Astrocyte (in vitro differentiated cells and primary cell): ENCODE results near the gene PLEKHA1. TPM values are rescaled to one million over a fixed set of nuclear protein-coding genes. Genes with fewer than 3 reads are reported as not detected.

ENCODE experiments used
- DNase-seq: peaks from one replicate; pipeline ENCODE4 v3.0.0-alpha.2; 2010; ENCODE audit warnings: low read depth
- FAIRE-seq: peaks from 2 replicates; lab custom pipeline; 2011; peaks lifted over from hg19 to GRCh38; lab: Jason Lieb, UNC
- H2AFZ ChIP-seq: 2 replicates; pipeline ENCODE4 v1.6.0; 2012; ENCODE audit warnings: low read depth, low read length, inconsistent platforms
- H3K27ac ChIP-seq: 2 replicates; pipeline ENCODE4 v1.5.1; 2011; ENCODE audit warnings: low read depth, low read length, inconsistent platforms
- H3K27me3 ChIP-seq: 2 replicates; pipeline ENCODE4 v1.6.0; 2011; ENCODE audit warnings: low read length, inconsistent platforms; ENCODE audit not compliant: insufficient read depth
- H3K36me3 ChIP-seq: 2 replicates; pipeline ENCODE4 v1.5.1; 2011; ENCODE audit warnings: low read length, inconsistent platforms; ENCODE audit not compliant: insufficient read depth
- H3K4me1 ChIP-seq: 2 replicates; pipeline ENCODE4 v1.5.1; 2011; ENCODE audit warnings: low read length, inconsistent platforms; ENCODE audit not compliant: insufficient read depth
- H3K4me2 ChIP-seq: 2 replicates; pipeline ENCODE4 v1.6.0; 2012; ENCODE audit warnings: low read length, inconsistent platforms
- H3K4me3 ChIP-seq: 2 replicates; pipeline ENCODE4 v1.5.1; 2011; ENCODE audit warnings: low read depth, mild to moderate bottlenecking, low read length, inconsistent platforms; ENCODE audit not compliant: insufficient read depth
- H3K79me2 ChIP-seq: 2 replicates; pipeline ENCODE4 v1.6.0; 2012; ENCODE audit warnings: mild to moderate bottlenecking, low read length, inconsistent platforms; ENCODE audit not compliant: insufficient read depth
- H3K9ac ChIP-seq: 2 replicates; pipeline ENCODE4 v1.6.0; 2012; ENCODE audit warnings: mild to moderate bottlenecking, low read length, inconsistent platforms
- H3K9me3 ChIP-seq: 2 replicates; pipeline ENCODE4 v1.5.1; 2012; ENCODE audit warnings: low read depth, mild to moderate bottlenecking, low read length, inconsistent platforms; ENCODE audit not compliant: insufficient read depth
- H4K20me1 ChIP-seq: 2 replicates; pipeline ENCODE4 v1.6.0; 2012; ENCODE audit warnings: low read length, inconsistent platforms; ENCODE audit not compliant: insufficient read depth
- H3K27ac Mint-ChIP-seq: one replicate; pipeline ENCODE4 v1.8.0; 2021; ENCODE audit warnings: mild to moderate bottlenecking, mixed read lengths; ENCODE audit not compliant: unreplicated experiment
- H3K27me3 Mint-ChIP-seq: one replicate; pipeline ENCODE4 v1.8.0; 2021; ENCODE audit warnings: low read depth, mixed read lengths; ENCODE audit not compliant: unreplicated experiment
- H3K36me3 Mint-ChIP-seq: one replicate; pipeline ENCODE4 v1.8.0; 2021; ENCODE audit warnings: low read depth, mixed read lengths; ENCODE audit not compliant: unreplicated experiment
- H3K4me1 Mint-ChIP-seq: one replicate; pipeline ENCODE4 v1.8.0; 2021; ENCODE audit warnings: low read depth, mixed read lengths; ENCODE audit not compliant: unreplicated experiment
- H3K4me3 Mint-ChIP-seq: one replicate; pipeline ENCODE4 v1.8.0; 2021; ENCODE audit warnings: mild to moderate bottlenecking, moderate library complexity, mixed read lengths; ENCODE audit not compliant: unreplicated experiment
- H3K9me3 Mint-ChIP-seq: one replicate; pipeline ENCODE4 v1.8.0; 2021; ENCODE audit warnings: mild to moderate bottlenecking, mixed read lengths; ENCODE audit not compliant: unreplicated experiment
- CTCF ChIP-seq: IDR thresholded peaks from 2 replicates; pipeline ENCODE4 v1.5.1; 2011; ENCODE audit warnings: low read depth, mild to moderate bottlenecking, inconsistent platforms, low read length, moderate library complexity; ENCODE audit not compliant: insufficient read depth
- EZH2 ChIP-seq: IDR thresholded peaks from 2 replicates; pipeline ENCODE4 v1.6.1; 2012; ENCODE audit warnings: mild to moderate bottlenecking, low read length, inconsistent platforms; ENCODE audit not compliant: insufficient read depth
- total RNA-seq: library from RNA; stranded (reverse); gene quantifications from 2 replicates; pipeline ENCODE4 v1.2.1, GENCODE V29; 2021

Gene PLEKHA1
- total RNA-seq, 1 donor from 2014 or later = 31.7 TPM

GRCh38 chr10:122464250-122464510 is 89.7 kb downstream of the PLEKHA1 start:
- H3K36me3 ChIP-seq = no peaks in the 10 kb centered on the region
- H3K9me3 Mint-ChIP-seq = no peaks in the 10 kb centered on the region
- no peak overlapping the region for H3K27ac ChIP-seq
- H3K4me1 Mint-ChIP-seq = peaks cover 22% of the 10 kb centered on the region
- H3K9ac ChIP-seq = no peak overlapping the region
- no peak overlapping the region for H3K4me2 ChIP-seq
- no peaks in the 10 kb centered on the region for H3K9me3 ChIP-seq
- peaks cover 47% of the 10 kb centered on the region for H4K20me1 ChIP-seq
- FAIRE-seq (no peak), DNase-seq (no peak)
- H2AFZ ChIP-seq = no peak overlapping the region
- no peak overlapping the region for H3K27ac Mint-ChIP-seq
- H3K36me3 Mint-ChIP-seq = peaks cover 12% of the 10 kb centered on the region
- H3K4me1 ChIP-seq = peaks cover 32% of the 10 kb centered on the region
- H3K4me3 Mint-ChIP-seq = no peak overlapping the region
- H3K27me3 ChIP-seq = peaks cover 5% of the 10 kb centered on the region
- peaks cover 44% of the 10 kb centered on the region for H3K27me3 Mint-ChIP-seq
- no peak overlapping the region for H3K4me3 ChIP-seq
- TF ChIP-seq CTCF = no peak
- no peak for TF ChIP-seq EZH2
- peaks cover 23% of the 10 kb centered on the region for H3K79me2 ChIP-seq

GRCh38 chr10:122464586-122464985 is 90.1 kb downstream of the PLEKHA1 start:
- H3K27me3 Mint-ChIP-seq = peaks cover 44% of the 10 kb centered on the region
- Histone ChIP-seq H3K4me3 (no peak overlapping the region), H3K36me3 (no peaks in the 10 kb centered on the region), H3K27me3 (peaks cover 5% of the 10 kb centered on the region), H3K4me1 (peaks cover 34% of the 10 kb centered on the region), H2AFZ (no peak overlapping the region), H3K9ac (no peak overlapping the region), H3K4me2 (no peak overlapping the region), H4K20me1 (peaks cover 47% of the 10 kb centered on the region), H3K27ac (no peak overlapping the region), H3K79me2 (peaks cover 23% of the 10 kb centered on the region), H3K9me3 (no peaks in the 10 kb centered on the region)
- no peak overlapping the region for H3K27ac Mint-ChIP-seq
- H3K36me3 Mint-ChIP-seq = peaks cover 12% of the 10 kb centered on the region
- peaks cover 19% of the 10 kb centered on the region for H3K4me1 Mint-ChIP-seq
- DNase-seq = no peak
- no peak for FAIRE-seq
- no peak overlapping the region for H3K4me3 Mint-ChIP-seq
- H3K9me3 Mint-ChIP-seq = no peaks in the 10 kb centered on the region
- TF ChIP-seq EZH2 (no peak), CTCF (no peak)

GRCh38 chr10:122465401-122466040 is 91.0 kb downstream of the PLEKHA1 start:
- no peak for FAIRE-seq
- H3K36me3 ChIP-seq = no peaks in the 10 kb centered on the region
- no peak overlapping the region for H3K27ac Mint-ChIP-seq
- H3K36me3 Mint-ChIP-seq = peaks cover 12% of the 10 kb centered on the region
- H4K20me1 ChIP-seq = peaks cover 47% of the 10 kb centered on the region
- H3K9me3 ChIP-seq = no peaks in the 10 kb centered on the region
- H3K4me3 Mint-ChIP-seq = no peak overlapping the region
- no peak overlapping the region for H3K4me2 ChIP-seq
- peaks cover 25% of the 10 kb centered on the region for H3K4me1 ChIP-seq
- no peak overlapping the region for H3K27ac ChIP-seq
- H3K9me3 Mint-ChIP-seq = no peaks in the 10 kb centered on the region
- peaks cover 5% of the 10 kb centered on the region for H3K27me3 ChIP-seq
- no peak for DNase-seq
- H3K4me1 Mint-ChIP-seq = peaks cover 14% of the 10 kb centered on the region
- H2AFZ ChIP-seq = no peak overlapping the region
- H3K27me3 Mint-ChIP-seq = peaks cover 44% of the 10 kb centered on the region
- no peak overlapping the region for H3K4me3 ChIP-seq
- peaks cover 23% of the 10 kb centered on the region for H3K79me2 ChIP-seq
- no peak overlapping the region for H3K9ac ChIP-seq
- TF ChIP-seq CTCF = no peak
- TF ChIP-seq EZH2 = no peak
